Measurements from ENCODE around the gene PRR12.
A peak's percentile ranks its signal among the peaks of the same experiment; 100 is the strongest.

PRR12 gene

GRCh38 chr19:49663224-49663623 lies 72.2 kb downstream of the PRR12 start:
- Histone ChIP-seq H3K4me1 (ENCODE audit: low read length) (peaks cover 18% of the 10 kb centered on the region), H3K27me3 (replicated peaks; ENCODE audit: insufficient read depth, low read length) (no peaks in the 10 kb centered on the region), H3K4me3 (ENCODE audit: low read length) (peak overlapping the region; percentile 96), H3K9ac (ENCODE audit: low read length) (peak overlapping the region; percentile 87; the same call in 1 of the 2 replicates), H3K9me3 (replicated peaks; ENCODE audit: insufficient read depth, low read length) (no peaks in the 10 kb centered on the region), H4K20me1 (ENCODE audit: insufficient read depth, low read length) (no peaks in the 10 kb centered on the region), H3F3A (ENCODE audit: insufficient read depth, low read length) (peaks cover 30% of the 10 kb centered on the region), H3K27ac (ENCODE audit: low read length) (peak overlapping the region; percentile 89; the same call in 1 of the 2 replicates), H3K4me2 (ENCODE audit: low read depth, low read length) (peak overlapping the region; percentile 61), H2AFZ (ENCODE audit: low read length) (no peak overlapping the region), H3K36me3 (replicated peaks; ENCODE audit: insufficient read depth, low read length) (no peaks in the 10 kb centered on the region), H3K79me2 (ENCODE audit: low read length) (peaks cover 50% of the 10 kb centered on the region), H3K9me2 (replicated peaks; ENCODE audit: insufficient read depth, low read length) (no peaks in the 10 kb centered on the region)
- no peak for DNase-seq
- no peak for TF ChIP-seq CTCF (IDR thresholded peaks at IDR 0.05; ENCODE audit: low read length)
- TF ChIP-seq EZH2 (optimal IDR thresholded peaks at IDR 0.05; ENCODE audit: low read depth, low read length), result no peak
- no peak for TF ChIP-seq EZH2phosphoT487 (IDR thresholded peaks at IDR 0.05; ENCODE audit: low read length)

GRCh38 chr19:49664171-49665035 lies 73.4 kb downstream of the PRR12 start:
- Histone ChIP-seq H3K4me2 (ENCODE audit: low read depth, low read length) (peak overlapping the region; percentile 61), H3K27me3 (replicated peaks; ENCODE audit: insufficient read depth, low read length) (no peaks in the 10 kb centered on the region), H3K9me3 (replicated peaks; ENCODE audit: insufficient read depth, low read length) (no peaks in the 10 kb centered on the region), H3F3A (ENCODE audit: insufficient read depth, low read length) (peaks cover 30% of the 10 kb centered on the region), H4K20me1 (ENCODE audit: insufficient read depth, low read length) (no peaks in the 10 kb centered on the region), H3K4me1 (ENCODE audit: low read length) (peaks cover 18% of the 10 kb centered on the region), H3K79me2 (ENCODE audit: low read length) (peaks cover 52% of the 10 kb centered on the region), H3K9me2 (replicated peaks; ENCODE audit: insufficient read depth, low read length) (no peaks in the 10 kb centered on the region), H3K27ac (ENCODE audit: low read length) (peak overlapping the region; percentile 89), H3K4me3 (ENCODE audit: low read length) (peak overlapping the region; percentile 96), H3K9ac (ENCODE audit: low read length) (peak overlapping the region; percentile 87), H3K36me3 (replicated peaks; ENCODE audit: insufficient read depth, low read length) (no peaks in the 10 kb centered on the region), H2AFZ (ENCODE audit: low read length) (peak overlapping the region; percentile 46; the same call in 1 of the 2 replicates)
- peak; percentile 81 for DNase-seq
- peak; percentile 13; the same call in 1 of the 2 replicates for TF ChIP-seq CTCF (IDR thresholded peaks at IDR 0.05; ENCODE audit: low read length)
- no peak for TF ChIP-seq EZH2phosphoT487 (IDR thresholded peaks at IDR 0.05; ENCODE audit: low read length)

- Histone ChIP-seq H4K20me1 (ENCODE audit: insufficient read depth, low read length) (no peaks in the 10 kb centered on the region), H3K9ac (ENCODE audit: low read length) (peak overlapping the region; percentile 87), H3K9me3 (replicated peaks; ENCODE audit: insufficient read depth, low read length) (no peaks in the 10 kb centered on the region), H3F3A (ENCODE audit: insufficient read depth, low read length) (peaks cover 30% of the 10 kb centered on the region), H3K79me2 (ENCODE audit: low read length) (peaks cover 52% of the 10 kb centered on the region), H2AFZ (ENCODE audit: low read length) (peak overlapping the region; percentile 96), H3K36me3 (replicated peaks; ENCODE audit: insufficient read depth, low read length) (no peaks in the 10 kb centered on the region), H3K4me1 (ENCODE audit: low read length) (peaks cover 18% of the 10 kb centered on the region), H3K4me2 (ENCODE audit: low read depth, low read length) (peak overlapping the region; percentile 61), H3K4me3 (ENCODE audit: low read length) (peak overlapping the region; percentile 96), H3K27ac (ENCODE audit: low read length) (peak overlapping the region; percentile 89), H3K9me2 (replicated peaks; ENCODE audit: insufficient read depth, low read length) (no peaks in the 10 kb centered on the region), H3K27me3 (replicated peaks; ENCODE audit: insufficient read depth, low read length) (no peaks in the 10 kb centered on the region)
- no peak for TF ChIP-seq EZH2phosphoT487 (IDR thresholded peaks at IDR 0.05; ENCODE audit: low read length)
- TF ChIP-seq CTCF (IDR thresholded peaks at IDR 0.05; ENCODE audit: low read length), result no peak
- TF ChIP-seq EZH2 (optimal IDR thresholded peaks at IDR 0.05; ENCODE audit: low read depth, low read length), result no peak
- no peak for DNase-seq
Measured at GRCh38 chr19:49665036-49665350, 74.0 kb downstream of the PRR12 start.
